Esophagus squamous epithelium (tissue), 5 donors: ENCODE data around the gene GPT2. TPM values are rescaled to one million over a fixed set of nuclear protein-coding genes. Genes with fewer than 3 reads are reported as not detected.

Experiments
- DNase-seq: peaks from one replicate; lab custom pipeline; 2025; lab: John Stamatoyannopoulos, UW
- H3K27ac ChIP-seq, 4 donors: fragments of 200-600 bp; sonication (generic); one replicate each; pipeline ENCODE4 v1.5.1; 2016 to 2019; ENCODE audit warnings: mild to moderate bottlenecking in 1 of 4
- H3K27me3 ChIP-seq, 4 donors: fragments of 200-600 bp; sonication (generic); 1 replicate in 3 of 4; 2 replicates in 1 of 4; pipeline versions ENCODE4 v1.5.1 to v1.6.0; 2017 to 2021; ENCODE audit warnings: antibody characterized with exemption in 1 of 4
- H3K36me3 ChIP-seq, 3 donors: fragments of 200-600 bp; sonication (generic); one replicate each; pipeline ENCODE4 v1.5.1; 2016 to 2019
- H3K4me1 ChIP-seq, 3 donors: fragments of 200-600 bp; sonication (generic); one replicate each; pipeline ENCODE4 v1.5.1; 2017 to 2019
- H3K4me3 ChIP-seq, 4 donors: fragments of 200-600 bp; sonication (generic); 1 replicate in 3 of 4; 2 replicates in 1 of 4; pipeline ENCODE4 v1.5.1; 2016 to 2019; ENCODE audit warnings: mild to moderate bottlenecking in 2 of 4, moderate library complexity in 1 of 4
- H3K9me3 ChIP-seq, 3 donors: fragments of 200-600 bp; sonication (generic); one replicate each; pipeline ENCODE4 v1.5.1; 2016 to 2019
- CTCF ChIP-seq, 6 experiments: fragments of 450-650 bp in 4 of 6; fragments of 200-600 bp in 2 of 6; sonication (generic) in 2 of 6; IDR thresholded peaks; one replicate each; pipeline ENCODE4 v1.5.1; 2016 to 2019; ENCODE audit warnings: antibody characterized with exemption in 6 of 6, mild to moderate bottlenecking in 4 of 6, moderate library complexity in 4 of 6
- POLR2A ChIP-seq, 4 donors: fragments of 450-650 bp; IDR thresholded peaks; one replicate each; pipeline ENCODE4 v1.6.1; 2017; ENCODE audit warnings: antibody characterized with exemption in 4 of 4, mild to moderate bottlenecking in 4 of 4, moderate library complexity in 3 of 4
- WGBS, 2 donors: methylation state at CpG; one replicate each; pipeline ENCODE4 v1.1.5; 2018; 5-methylcytosine and 5-hydroxymethylcytosine counted together
- intact Hi-C: fragments of 100-400 bp; cut with DNase I; formaldehyde crosslinking; loops from one replicate; pipeline ENCODE4 v1.15.0; 2022
- total RNA-seq, 4 donors: library from RNA; depleted of rRNA; stranded (reverse); fragments of >200 nt; gene quantifications; one replicate each; pipeline ENCODE4 v1.1.0, GENCODE V29; 2016
- donor health status: DM: yes; HTN: yes; CAD: no.

Gene GPT2
- total RNA-seq, 4 donors from 2014 or later = 43.3 to 113 (median 77.2) TPM

- no peak for DNase-seq
- intact Hi-C loops = no loop called here
- TF ChIP-seq POLR2A (IDR thresholded peaks at IDR 0.05) (no peak), CTCF (IDR thresholded peaks at IDR 0.05) (no peak)
- H3K36me3 ChIP-seq = peaks cover 0 to 83% (median 5%) of the 10 kb centered on the region in 3 donors
- WGBS, 2 donors = 81 to 90% methylated on average over 9 to 10 of the region's 12 CpGs
- no peaks in the 10 kb centered on the region for H3K27me3 ChIP-seq
- H3K27ac ChIP-seq = peak overlapping the region in 1 of 4 donors; percentile 19
- H3K4me3 ChIP-seq = no peak overlapping the region
- H3K9me3 ChIP-seq = no peaks in the 10 kb centered on the region
- peaks cover 4 to 36% (median 4%) of the 10 kb centered on the region in 3 donors for H3K4me1 ChIP-seq
Measured at GRCh38 chr16:46906360-46907060, 22.3 kb downstream of the GPT2 start.

- TF ChIP-seq POLR2A (IDR thresholded peaks at IDR 0.05) (no peak), CTCF (IDR thresholded peaks at IDR 0.05) (no peak)
- Histone ChIP-seq H3K27ac (peak overlapping the region in 1 of 4 donors; percentile 44), H3K36me3 (peaks cover 0 to 83% (median 9%) of the 10 kb centered on the region in 3 donors), H3K4me3 (no peak overlapping the region), H3K27me3 (no peaks in the 10 kb centered on the region), H3K4me1 (peaks cover 0 to 29% (median 0%) of the 10 kb centered on the region in 3 donors), H3K9me3 (no peaks in the 10 kb centered on the region)
- intact Hi-C loops = no loop called here
- 88 to 89% methylated on average over 9 of the region's 12 CpGs for WGBS, 2 donors
- DNase-seq = no peak
Measured at GRCh38 chr16:46907061-46907774, 23.1 kb downstream of the GPT2 start.

- H3K9me3 ChIP-seq = no peaks in the 10 kb centered on the region
- peak overlapping the region in 2 of 4 donors; percentile 5 to 44 for H3K27ac ChIP-seq
- WGBS, 2 donors = 34 to 40% methylated on average over 5 to 6 of the region's 6 CpGs
- DNase-seq = no peak
- H3K4me1 ChIP-seq = peaks cover 0 to 14% (median 0%) of the 10 kb centered on the region in 3 donors
- no peaks in the 10 kb centered on the region for H3K27me3 ChIP-seq
- TF ChIP-seq POLR2A (IDR thresholded peaks at IDR 0.05) (no peak), CTCF (IDR thresholded peaks at IDR 0.05) (peak; percentile 57 to 87 (median 71))
- H3K36me3 ChIP-seq = peaks cover 7 to 91% (median 9%) of the 10 kb centered on the region in 3 donors
- no peak overlapping the region for H3K4me3 ChIP-seq
- intact Hi-C loops = loop anchor here (2.0 kb wide), 1 partner anchor 54 kb away; no protein-coding TSS in a partner anchor
Measured at GRCh38 chr16:46908540-46909372, 24.6 kb downstream of the GPT2 start.

- Histone ChIP-seq H3K4me3 (no peak overlapping the region), H3K27ac (no peak overlapping the region), H3K9me3 (no peaks in the 10 kb centered on the region), H3K27me3 (no peaks in the 10 kb centered on the region), H3K36me3 (peaks cover 7 to 91% (median 9%) of the 10 kb centered on the region in 3 donors), H3K4me1 (peaks cover 0 to 10% (median 0%) of the 10 kb centered on the region in 3 donors)
- WGBS, 2 donors = 51 to 56% methylated on average over 3 of the region's 3 CpGs
- no peak for DNase-seq
- TF ChIP-seq CTCF (IDR thresholded peaks at IDR 0.05) = no peak
- TF ChIP-seq POLR2A (IDR thresholded peaks at IDR 0.05) = no peak
- intact Hi-C loops = no loop called here
Measured at GRCh38 chr16:46911038-46911437, 26.9 kb downstream of the GPT2 start.
